HL-60 (cell line): ENCODE data around the gene MSI1.

Source experiments
- DNase-seq, 2 experiments: peaks; one replicate each; pipeline ENCODE4 v3.0.0-alpha.2; 2010 to 2020; ENCODE audit warnings: low read depth in 1 of 2, low spot score in 1 of 2
- H3K27ac ChIP-seq: fragments of 250-450 bp; sonication (Bioruptor Pico); replicated peaks from 2 replicates; pipeline ENCODE4 v1.5.1; 2020; ENCODE audit warnings: mild to moderate bottlenecking, moderate library complexity
- H3K27me3 ChIP-seq: fragments of 250-450 bp; sonication (Bioruptor Pico); 2 replicates; pipeline ENCODE4 v1.5.1; 2021; ENCODE audit warnings: mild to moderate bottlenecking, moderate library complexity; ENCODE audit not compliant: insufficient read depth, poor library complexity, severe bottlenecking
- H3K4me3 ChIP-seq: replicated peaks from 2 replicates; pipeline ENCODE4 v1.5.1; 2011; ENCODE audit warnings: mild to moderate bottlenecking, control low read depth, low read length; ENCODE audit not compliant: insufficient read depth
- CTCF ChIP-seq: IDR thresholded peaks from one replicate; pipeline ENCODE4 v1.5.1; 2011; ENCODE audit warnings: low read length, control low read depth, inconsistent platforms; ENCODE audit not compliant: insufficient read depth
- GABPA ChIP-seq: IDR thresholded peaks from 2 replicates; pipeline ENCODE4 v1.6.1; 2012; ENCODE audit warnings: low read depth
- POLR2AphosphoS5 ChIP-seq: IDR thresholded peaks from 2 replicates; pipeline ENCODE4 v1.6.1; 2012; ENCODE audit warnings: low read depth
- REST ChIP-seq: IDR thresholded peaks from 2 replicates; pipeline ENCODE4 v1.6.1; 2012; ENCODE audit warnings: low read depth; ENCODE audit not compliant: insufficient replicate concordance
- SPI1 ChIP-seq: IDR thresholded peaks from 2 replicates; pipeline ENCODE4 v1.6.1; 2012; ENCODE audit warnings: low read depth, mild to moderate bottlenecking, borderline replicate concordance

Gene MSI1

GRCh38 chr12:120413901-120414695 is 45.1 kb upstream of the MSI1 start:
- DNase-seq, result no peak
- Histone ChIP-seq H3K27ac (no peak overlapping the region), H3K27me3 (no peaks in the 10 kb centered on the region), H3K4me3 (no peak overlapping the region)
- no peak for TF ChIP-seq POLR2AphosphoS5
- TF ChIP-seq GABPA, result no peak
- TF ChIP-seq SPI1, result no peak
- no peak for TF ChIP-seq CTCF
- no peak for TF ChIP-seq REST

- no peak overlapping the region for H3K4me3 ChIP-seq
- H3K27ac ChIP-seq, result no peak overlapping the region
- no peak for DNase-seq
- H3K27me3 ChIP-seq, result no peaks in the 10 kb centered on the region
- no peak for TF ChIP-seq REST
- TF ChIP-seq GABPA, result no peak
- TF ChIP-seq SPI1, result no peak
- TF ChIP-seq POLR2AphosphoS5, result no peak
- TF ChIP-seq CTCF, result no peak
Measured at GRCh38 chr12:120412421-120412820, 43.5 kb upstream of the MSI1 start.

- Histone ChIP-seq H3K4me3 (no peak overlapping the region), H3K27ac (no peak overlapping the region), H3K27me3 (no peaks in the 10 kb centered on the region)
- TF ChIP-seq POLR2AphosphoS5 (no peak), CTCF (no peak), SPI1 (no peak), GABPA (no peak), REST (no peak)
- no peak for DNase-seq
Measured at GRCh38 chr12:120408771-120409170, 39.8 kb upstream of the MSI1 start.
